GM18517 (cell line): ENCODE results near the gene ZBTB20.

Source experiments
- ATAC-seq: cut with Tn5 transposase; IDR thresholded peaks from one replicate; pipeline ENCODE4 v1.9.1; 2021; ENCODE audit warnings: mild to moderate bottlenecking, moderate library complexity; ENCODE audit not compliant: unreplicated experiment

The ZBTB20 gene

DNA sequence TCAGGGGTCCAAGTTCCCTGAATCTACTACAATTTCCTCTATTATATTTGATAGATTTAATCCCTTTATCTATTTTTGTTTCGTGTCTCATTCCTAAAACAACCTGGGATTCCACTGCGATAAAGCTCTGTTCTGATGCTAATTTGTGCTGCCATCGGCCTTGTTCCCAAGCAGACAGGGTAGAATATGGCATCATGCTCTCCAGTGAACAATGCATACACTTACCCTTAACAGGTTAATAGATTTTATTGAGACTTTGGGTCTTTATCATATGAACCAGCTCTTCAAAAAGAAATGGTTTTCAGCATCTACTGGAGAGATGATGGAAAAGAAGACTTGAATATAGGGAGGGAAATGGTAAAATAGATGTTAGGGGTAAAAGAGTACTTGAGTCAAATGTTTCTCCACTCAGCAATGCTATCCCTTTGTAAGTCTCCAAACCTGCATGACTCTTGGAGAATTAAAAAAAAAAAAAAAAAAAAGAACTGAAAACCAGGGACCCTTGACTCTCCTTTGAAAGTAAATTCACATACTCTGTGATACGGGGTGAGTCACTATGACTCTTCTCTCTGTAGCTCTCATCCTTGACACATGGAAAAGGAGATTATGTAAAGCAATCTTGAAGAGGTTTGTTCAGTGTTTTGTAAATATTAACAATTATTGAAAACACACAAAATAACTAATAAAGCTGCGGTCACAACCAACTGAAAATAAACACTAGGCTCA is 268.8 kb downstream of the ZBTB20 start:
- ATAC-seq: no peak

DNA sequence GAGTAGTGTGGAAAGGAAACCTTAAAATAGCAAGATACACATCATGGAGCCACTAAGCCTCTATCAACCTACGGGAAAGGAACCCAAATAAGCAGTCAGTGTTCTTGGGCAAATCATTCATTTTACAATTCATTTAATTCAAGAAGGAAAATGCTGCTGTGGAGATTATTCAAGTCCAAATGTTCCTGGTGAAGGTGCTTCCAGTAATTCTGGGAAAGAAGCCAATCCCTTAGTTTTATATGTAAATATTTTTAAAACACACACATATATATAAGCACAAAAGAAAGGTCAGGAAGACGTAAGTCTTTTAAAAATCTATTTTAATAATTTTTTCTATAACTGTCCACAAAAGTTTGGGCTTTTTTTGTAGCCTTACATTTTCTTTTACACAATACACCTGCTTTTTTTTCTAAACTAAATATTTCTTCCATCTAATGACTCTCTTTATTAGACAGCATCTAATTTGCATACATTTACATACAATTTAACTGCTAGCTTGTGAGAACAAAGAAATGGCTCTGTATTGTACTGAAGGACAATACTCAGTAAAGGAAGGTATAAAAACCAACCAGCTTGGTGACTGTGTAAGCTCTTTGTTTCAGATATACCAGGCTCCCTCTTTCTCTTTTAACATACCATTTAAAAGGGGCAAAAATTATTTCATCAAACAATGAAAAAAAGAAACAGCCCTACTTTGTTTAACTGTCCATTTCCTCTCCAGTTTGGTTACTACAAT is 269.5 kb downstream of the ZBTB20 start:
- no peak for ATAC-seq

DNA sequence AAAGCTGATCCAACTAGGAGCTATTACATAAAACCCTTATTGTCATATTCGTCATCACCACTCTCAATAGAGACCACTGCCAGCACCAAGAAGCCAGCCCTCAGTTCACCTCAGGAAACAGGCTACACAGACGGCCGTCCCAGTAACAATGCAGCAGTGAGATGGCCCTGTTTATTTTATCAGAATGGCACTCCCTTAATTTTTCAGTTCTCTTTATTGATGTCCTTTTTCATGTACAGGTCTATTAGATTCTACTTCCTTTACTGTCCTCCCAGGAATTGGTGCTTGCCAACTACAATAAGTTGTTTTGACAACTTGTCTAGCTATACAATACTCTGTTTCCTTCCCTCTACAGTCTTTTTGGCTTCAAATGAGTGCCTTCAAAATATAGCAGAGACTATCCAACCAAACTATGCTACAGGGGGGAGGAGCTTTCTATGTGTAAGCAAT is 272.5 kb downstream of the ZBTB20 start:
- no peak for ATAC-seq

DNA sequence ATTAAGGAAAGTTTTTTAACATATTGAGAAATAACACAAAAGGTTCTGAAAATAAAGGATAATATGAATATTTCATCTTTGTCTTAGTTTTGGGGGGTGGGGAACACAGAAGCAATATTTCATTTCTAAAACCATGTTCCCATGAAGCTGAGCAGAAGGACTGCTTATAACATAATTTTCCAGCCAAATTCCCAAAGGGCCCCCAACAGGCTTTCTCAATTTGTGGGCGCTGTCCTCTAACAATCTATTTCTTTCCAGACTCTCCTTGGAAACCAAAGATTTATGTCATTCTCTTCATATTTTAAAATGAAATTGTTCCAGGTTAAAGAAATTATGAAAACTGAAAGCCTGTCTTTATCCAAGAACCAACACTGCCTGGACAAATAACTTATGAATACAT is 273.5 kb downstream of the ZBTB20 start:
- no peak for ATAC-seq

DNA sequence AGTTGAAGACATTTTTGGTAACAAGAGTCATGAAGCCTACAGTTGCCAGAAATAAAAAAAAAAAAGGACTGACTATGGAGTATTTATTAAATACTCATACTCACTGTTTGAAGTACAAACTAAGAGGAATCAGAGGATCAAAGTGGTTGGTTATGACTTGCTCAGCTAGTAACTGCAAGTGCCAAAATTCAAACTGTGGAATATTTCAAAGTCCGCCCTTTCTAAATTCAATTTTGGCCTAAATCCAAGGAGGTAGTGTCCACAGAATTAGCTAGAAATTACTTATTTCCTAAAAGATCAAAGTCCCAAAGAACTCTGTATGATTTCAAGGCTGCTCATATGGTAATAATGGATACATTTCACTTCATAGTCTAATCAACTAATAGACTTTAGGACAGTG is 274.5 kb downstream of the ZBTB20 start:
- ATAC-seq: no peak

DNA sequence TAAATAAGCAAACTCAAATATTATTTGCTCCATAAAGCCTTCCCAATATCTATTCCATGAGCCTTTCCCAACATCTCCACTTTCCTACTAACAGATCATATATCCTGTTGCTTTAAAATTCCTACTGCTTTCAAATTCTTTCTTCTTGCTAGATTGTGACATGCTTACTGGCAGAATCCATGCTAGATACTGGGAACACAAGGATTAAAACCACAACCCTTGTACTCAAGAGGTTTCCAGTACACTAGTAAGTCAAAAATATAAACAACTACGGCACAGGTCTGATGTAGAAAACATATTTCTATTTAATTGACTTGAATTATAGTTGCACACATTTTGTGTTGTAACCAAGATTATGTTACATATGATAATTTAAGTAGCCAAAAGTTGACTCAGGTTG is 275.0 kb downstream of the ZBTB20 start:
- ATAC-seq: no peak

DNA sequence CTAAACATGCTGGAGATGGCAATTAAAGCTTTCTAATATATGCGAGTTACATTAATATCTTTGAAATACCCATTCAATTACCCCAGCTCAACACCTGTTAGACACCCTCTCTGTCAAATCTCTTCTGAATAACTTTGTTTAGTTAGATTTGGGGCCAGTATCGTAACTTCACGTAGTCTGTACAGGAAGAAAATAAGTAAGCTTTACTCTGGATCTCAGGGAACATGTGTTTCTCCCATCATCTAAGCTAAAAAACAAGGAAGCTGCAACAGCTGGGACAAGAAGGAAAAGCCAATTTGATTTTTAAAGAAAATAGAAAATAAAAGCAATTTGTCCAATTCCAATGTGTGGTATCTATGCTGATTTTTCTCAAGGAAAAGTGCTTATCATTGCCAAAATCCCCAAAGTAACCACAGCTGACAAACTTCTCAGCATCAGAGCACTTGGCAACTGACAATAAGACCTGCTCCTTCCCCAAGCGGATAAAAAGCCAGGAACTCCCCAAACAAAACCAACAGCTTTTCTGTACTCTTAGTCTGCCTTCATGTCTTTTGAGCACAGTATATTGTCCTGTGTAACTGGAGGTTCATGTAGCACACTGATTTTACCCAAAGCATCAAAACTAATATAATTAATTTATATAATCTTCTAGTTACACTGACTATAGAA is 279.1 kb downstream of the ZBTB20 start:
- ATAC-seq: no peak

DNA sequence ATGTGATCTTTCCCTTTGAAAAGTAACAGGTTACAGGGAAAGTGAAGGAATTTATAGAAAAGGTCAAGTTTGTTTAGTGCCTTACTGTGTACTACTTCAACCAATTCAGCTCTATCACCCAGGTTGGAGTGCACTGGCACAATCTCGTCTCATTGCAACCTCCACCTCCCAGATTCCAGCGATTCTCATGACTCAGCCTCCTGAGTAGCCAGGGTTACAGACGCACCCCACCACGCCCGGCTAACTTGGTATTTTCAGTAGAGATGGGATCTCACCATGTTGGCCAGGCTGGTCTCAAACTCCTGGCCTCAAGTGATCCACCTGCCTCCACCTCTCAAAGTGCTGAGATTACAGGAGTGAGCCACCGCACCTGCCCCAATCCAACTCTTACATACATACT is 279.7 kb downstream of the ZBTB20 start:
- ATAC-seq: no peak

DNA sequence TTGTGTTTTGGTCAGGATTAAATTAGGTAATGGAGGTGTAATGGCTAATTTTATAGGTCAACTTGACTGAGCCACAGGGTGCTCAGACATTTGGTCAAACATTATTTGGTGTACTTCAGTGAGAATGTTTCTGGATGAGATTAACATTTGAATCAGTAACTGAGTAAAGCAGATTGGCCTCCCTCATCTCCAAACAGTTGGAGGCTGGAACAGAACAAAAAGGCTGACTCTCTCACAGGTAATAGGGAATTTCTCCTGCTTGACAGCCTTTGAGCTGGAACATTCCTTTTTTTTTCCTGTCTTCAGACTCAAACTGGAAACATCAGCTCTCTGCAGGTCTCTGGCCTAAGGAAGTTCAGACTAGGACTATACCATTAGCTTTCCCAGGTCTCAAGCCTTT is 280.7 kb downstream of the ZBTB20 start:
- ATAC-seq: no peak

DNA sequence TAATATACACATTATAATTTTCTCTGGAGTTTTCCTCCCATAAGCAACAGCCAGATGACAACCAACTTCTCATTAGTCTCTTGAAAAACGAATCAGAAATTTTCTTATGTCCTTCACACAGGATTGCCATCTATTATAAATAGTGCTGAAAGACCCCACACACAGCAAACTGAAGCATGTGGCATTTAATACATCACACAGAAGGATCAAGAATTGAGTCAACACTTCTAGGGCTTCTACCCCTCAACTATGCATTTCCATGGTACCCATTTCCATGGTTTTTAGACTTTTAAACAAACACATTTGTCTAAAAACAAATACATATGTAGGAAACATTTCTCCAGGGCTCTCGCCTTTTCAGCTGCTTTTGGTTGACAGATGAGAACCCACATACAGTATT is 282.1 kb downstream of the ZBTB20 start:
- ATAC-seq: no peak

DNA sequence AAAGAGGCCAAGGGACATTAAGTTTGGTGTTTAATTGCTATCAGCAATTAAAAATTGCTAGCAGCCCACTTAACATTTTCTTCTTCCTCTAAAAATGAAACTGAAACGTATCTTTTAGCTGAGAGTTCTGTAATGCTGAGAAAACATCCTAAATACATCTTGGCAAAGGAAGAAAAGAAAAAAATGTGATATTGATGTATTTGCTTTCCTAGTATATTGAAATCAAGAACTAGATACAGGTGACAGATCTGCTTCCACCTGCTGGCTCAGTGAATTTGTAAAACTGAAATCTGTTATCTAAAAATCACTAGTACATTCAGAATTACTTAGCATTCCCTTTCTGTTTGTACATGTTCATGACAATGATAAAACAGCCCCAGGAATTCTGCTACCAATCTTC is 283.2 kb downstream of the ZBTB20 start:
- ATAC-seq: no peak

DNA sequence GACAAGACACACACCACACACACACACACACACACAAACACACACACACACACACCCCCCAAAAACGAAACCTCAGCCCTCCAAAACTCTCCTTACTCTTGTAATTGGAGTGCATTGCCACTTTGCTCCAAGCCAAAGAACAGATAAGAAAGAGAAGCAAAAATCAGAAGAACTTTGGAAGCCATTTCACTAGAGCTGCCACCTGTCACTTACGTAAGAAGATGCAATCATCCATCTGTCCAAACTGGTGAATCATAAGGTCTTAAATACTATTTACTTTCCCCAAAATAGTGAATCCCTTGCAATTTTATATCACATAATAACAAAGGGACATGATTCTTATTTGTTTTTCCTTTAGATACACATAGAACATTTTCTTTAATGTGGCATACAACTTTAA is 285.4 kb downstream of the ZBTB20 start:
- no peak for ATAC-seq

DNA sequence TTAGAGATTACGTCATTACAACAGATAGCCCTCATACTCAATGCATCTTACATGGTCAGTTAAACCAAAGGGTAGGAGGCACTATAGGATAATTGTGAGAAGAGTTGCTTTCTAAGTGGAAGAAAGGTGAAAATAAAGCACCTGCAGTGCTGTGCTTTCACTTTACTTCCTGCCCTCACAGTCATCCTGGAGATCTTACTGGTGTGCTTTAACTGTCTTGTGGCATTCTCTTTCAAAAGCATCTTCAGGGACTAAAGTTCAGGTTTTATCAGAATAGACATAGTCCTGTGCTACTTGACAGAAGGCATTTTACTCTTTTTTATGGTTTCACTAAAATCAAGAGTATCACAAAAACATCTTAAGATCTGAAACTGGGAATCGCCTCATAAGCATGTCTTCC is 286.6 kb downstream of the ZBTB20 start:
- ATAC-seq: no peak

DNA sequence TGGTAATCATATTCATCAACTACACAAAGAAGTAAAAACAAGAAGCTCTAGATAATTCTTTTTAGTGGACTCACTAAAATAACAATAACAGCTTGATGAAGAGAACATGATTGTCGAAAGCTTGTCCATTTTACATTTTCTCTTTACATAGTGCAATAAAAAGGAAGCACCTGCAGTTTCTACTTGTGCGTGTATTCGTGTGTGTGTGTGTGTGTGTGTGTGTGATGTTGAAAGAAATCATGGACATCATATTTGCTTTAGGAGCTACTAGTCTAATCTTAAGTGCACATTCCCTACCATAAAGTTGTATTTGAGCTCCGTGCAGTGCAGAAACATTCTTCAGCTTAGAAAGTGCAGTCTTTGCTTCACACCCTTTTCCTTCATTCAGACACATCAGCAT is 288.8 kb downstream of the ZBTB20 start:
- no peak for ATAC-seq

DNA sequence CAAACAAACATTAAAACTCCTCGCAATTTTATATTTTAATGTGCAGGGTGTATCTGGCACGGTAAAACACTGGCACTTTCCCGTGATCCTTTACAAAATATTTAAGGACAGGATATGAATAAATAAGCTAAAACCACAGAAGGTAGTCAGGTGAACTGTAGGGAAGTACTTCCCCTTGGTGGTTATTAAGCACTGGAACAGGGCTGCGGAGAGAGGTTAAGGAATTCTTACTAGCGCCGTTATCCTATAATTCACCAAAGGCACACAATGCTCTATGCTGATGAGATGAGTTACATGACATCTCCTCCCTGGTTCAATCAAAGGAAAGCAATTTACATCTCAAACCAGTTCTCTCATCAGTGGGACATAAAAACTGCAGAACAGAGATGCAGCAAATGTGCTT is 289.8 kb downstream of the ZBTB20 start:
- no peak for ATAC-seq

DNA sequence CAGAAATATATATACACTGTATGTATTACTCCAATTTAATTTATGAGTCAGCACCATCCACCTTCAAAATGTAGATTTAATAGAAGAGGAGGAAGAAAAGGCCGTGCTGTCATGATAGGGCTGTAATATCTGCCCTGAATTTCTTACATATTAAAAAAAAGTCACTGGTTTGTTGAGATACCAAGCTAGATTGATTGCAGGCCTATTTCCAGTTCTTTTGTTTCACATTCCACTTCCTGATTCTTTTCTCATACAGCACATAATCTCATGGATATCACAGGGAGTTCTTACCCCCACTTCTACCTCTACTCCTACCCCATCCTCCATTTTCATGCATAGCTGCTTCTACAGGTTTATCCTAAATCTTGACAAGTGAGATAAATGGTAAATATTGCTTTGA is 290.3 kb downstream of the ZBTB20 start:
- no peak for ATAC-seq

DNA sequence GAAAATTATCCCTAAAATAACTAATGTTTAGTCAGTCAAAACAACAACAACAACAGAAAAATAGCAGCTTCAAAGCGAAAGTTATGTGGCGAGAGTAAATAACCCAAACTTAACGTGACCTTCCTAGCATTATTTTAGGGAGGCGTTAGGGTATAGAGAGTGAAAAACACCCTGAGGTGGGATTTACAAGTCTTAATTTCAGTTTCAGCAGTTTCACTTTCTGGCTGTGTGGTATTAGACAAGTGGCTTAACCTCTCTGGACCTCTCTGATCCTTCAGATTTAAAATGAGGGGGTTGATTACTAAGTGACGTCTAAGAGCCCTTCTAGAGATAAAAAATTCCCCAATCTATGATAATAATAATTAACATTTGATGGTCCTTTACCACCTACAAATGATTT is 291.2 kb downstream of the ZBTB20 start:
- ATAC-seq: no peak

DNA sequence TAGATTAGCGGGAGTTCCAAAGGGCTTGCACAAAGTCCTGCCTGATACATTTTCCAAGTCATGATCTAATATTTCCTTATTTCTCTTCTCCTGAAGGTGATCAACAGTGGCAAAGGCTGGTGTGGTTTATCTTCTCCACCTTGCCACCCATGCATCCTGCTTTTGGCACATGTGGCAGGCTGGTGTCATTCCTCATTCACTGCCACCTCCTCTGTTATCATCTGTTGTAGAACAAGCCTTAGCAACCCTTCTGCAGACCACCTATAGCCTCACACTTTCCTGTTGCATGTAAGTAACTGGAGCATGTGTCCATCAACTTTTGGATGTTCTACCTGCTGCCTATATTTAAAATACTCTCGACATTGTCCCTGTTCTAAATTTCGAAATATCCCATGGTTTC is 294.1 kb downstream of the ZBTB20 start:
- ATAC-seq: no peak

DNA sequence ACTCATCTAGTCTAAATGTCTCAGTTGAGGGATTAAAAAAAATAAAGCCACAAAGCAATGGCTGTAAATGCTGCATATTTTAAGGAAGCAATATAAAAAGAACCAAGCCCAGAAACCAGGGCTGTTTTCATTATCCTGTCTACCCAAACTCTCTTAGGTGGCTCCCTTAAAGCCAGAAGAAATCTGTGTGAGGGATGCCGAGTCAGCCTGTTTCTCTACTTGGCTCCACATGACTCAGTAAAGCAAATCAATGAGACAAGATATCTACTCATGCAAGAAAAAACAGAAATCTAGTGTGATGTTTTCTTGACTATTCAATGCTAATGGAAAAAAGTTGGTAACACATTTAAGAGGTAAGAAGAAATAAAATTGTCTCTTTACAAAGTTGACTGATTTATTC is 296.2 kb downstream of the ZBTB20 start:
- ATAC-seq: no peak

DNA sequence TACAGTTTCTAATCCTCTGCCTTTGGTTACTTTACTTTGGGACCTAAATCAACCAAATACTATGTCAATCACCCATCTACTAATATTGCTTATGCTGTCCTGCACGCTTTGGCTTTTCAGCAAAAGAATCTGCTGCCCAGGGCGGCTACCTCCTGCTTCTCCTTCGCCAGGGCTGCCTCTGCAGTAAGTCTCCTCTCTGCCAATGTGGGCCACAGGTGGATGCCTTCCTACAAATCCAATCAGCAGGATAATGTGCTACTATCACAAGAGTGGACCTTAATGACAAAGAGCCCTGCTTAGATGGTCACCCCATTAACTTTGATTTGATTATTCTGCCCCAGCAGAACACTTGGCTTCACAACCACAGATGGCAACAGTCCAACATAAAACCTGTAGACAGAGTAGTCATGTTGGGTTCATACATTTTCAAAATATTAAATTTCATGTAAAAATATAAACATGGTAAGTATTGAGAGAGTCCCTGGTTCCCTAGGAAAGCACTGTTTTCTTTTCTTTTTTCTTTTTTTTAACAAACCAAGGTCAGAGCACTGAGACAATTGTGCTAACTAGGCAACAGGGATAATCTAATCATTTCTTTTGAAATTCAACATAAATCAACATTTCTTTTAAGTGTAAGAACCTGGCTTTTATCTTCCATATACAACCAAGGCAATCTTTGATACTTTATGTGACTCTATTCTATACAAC is 298.3 kb downstream of the ZBTB20 start:
- no peak for ATAC-seq

DNA sequence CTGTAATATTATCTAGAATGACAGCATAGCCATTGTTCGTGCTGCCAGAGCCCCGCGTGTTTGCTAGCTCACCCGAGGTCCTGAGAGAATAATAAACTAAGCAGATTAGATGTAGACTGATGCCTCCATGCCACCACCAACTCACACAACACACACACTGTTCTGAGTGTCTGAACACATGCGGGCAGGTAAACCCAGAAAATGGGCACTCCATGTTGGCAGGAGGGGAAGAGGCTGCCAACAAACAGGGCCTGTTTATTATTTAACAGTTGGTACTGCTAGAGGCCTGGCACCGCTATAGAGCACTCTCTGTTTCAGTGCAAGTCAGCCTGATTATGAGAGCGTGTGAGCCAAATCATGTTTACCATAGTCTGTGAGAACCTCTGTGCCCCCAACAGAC is 299.0 kb downstream of the ZBTB20 start:
- ATAC-seq: no peak
